ENCODE results near the gene KRTAP4-7. TPM values are rescaled to one million over a fixed set of nuclear protein-coding genes. Genes with fewer than 3 reads are reported as not detected.

The KRTAP4-7 gene
- total RNA-seq, 2 donors from 2014 or later = not detected

DNA sequence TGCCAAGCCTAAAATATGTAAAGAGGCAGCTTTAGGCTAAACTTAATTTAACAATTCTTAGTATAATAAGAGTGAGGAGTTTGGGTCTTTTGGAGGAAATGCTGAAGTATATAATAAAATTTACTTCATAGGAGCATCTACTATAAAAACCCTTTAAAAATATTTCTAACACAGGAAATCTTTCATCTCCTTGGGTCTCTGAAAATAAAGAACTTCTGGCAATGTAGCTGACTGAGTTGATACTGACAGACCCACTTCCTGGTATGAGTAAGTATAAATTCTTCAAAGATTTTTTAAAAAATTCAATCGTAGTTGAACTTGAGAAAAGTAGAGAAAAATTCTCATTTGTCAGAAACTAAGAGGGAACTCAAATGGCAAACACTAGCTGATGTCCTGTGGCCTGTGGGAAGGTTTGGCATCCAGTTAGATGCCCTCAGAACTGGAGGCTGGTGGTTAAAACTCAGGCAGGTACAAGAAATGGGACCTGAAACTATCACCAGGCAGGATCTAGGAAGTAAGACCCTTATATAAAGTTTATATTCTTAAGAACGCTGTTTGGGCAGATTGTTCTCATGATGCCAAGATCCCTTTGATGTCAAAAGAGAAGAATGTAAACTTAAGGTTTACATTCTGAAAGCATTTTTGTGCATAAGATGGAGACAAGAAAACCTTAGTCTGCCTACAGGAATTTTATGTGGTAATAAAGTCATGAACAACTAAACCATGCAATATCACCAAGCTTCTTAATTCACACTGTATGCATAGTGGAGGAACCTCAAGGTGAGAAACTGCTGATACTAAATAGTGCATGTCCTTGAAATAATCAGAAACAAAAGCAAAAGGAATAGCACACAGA, 50.2 kb downstream of the KRTAP4-7 start:
- no peaks in the 10 kb centered on the region for H3K36me3 ChIP-seq
- no peaks in the 10 kb centered on the region for H3K4me1 ChIP-seq
- no peak overlapping the region for H3K4me3 ChIP-seq
- TF ChIP-seq, protein P1, sequence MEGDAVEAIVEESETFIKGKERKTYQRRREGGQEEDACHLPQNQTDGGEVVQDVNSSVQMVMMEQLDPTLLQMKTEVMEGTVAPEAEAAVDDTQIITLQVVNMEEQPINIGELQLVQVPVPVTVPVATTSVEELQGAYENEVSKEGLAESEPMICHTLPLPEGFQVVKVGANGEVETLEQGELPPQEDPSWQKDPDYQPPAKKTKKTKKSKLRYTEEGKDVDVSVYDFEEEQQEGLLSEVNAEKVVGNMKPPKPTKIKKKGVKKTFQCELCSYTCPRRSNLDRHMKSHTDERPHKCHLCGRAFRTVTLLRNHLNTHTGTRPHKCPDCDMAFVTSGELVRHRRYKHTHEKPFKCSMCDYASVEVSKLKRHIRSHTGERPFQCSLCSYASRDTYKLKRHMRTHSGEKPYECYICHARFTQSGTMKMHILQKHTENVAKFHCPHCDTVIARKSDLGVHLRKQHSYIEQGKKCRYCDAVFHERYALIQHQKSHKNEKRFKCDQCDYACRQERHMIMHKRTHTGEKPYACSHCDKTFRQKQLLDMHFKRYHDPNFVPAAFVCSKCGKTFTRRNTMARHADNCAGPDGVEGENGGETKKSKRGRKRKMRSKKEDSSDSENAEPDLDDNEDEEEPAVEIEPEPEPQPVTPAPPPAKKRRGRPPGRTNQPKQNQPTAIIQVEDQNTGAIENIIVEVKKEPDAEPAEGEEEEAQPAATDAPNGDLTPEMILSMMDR (IDR thresholded peaks at IDR 0.05) = no peak
- H3K27me3 ChIP-seq = no peaks in the 10 kb centered on the region
- no peaks in the 10 kb centered on the region for H3K9me3 ChIP-seq
- DNase-seq (ENCODE audit: low spot score) = no peak
- H3K27ac ChIP-seq = no peak overlapping the region

Other genes starting within 250 kb of the KRTAP4-7 start
- gene KRT12, start 216.9 kb upstream of the KRTAP4-7 start, total RNA-seq = not detected
- gene KRT20, start 198.9 kb upstream of the KRTAP4-7 start, total RNA-seq = not detected
- not detected for gene KRT23, start 146.5 kb upstream of the KRTAP4-7 start, total RNA-seq
- gene KRT39, start 117.2 kb upstream of the KRTAP4-7 start, total RNA-seq = not detected
- not detected for gene KRT40, start 99.8 kb upstream of the KRTAP4-7 start, total RNA-seq
- gene KRTAP3-3, start 90.0 kb upstream of the KRTAP4-7 start, total RNA-seq = not detected
- not detected for gene KRTAP3-2, start 84.2 kb upstream of the KRTAP4-7 start, total RNA-seq
- gene KRTAP3-1, start 75.0 kb upstream of the KRTAP4-7 start, total RNA-seq = not detected
- gene KRTAP1-5, start 56.9 kb upstream of the KRTAP4-7 start, total RNA-seq = not detected
- not detected for gene KRTAP1-4, start 54.0 kb upstream of the KRTAP4-7 start, total RNA-seq
- gene KRTAP1-3, start 49.3 kb upstream of the KRTAP4-7 start, total RNA-seq = under 1 TPM in 1 of 2 donors, not detected in 1; 0.39 TPM
- gene KRTAP1-1, start 42.7 kb upstream of the KRTAP4-7 start, total RNA-seq = not detected
- gene KRTAP2-1, start 36.8 kb upstream of the KRTAP4-7 start, total RNA-seq = not detected
- not detected for gene KRTAP2-2, start 28.9 kb upstream of the KRTAP4-7 start, total RNA-seq
- gene KRTAP2-3, start 24.0 kb upstream of the KRTAP4-7 start, total RNA-seq = not detected
- not detected for gene KRTAP2-4, start 18.3 kb upstream of the KRTAP4-7 start, total RNA-seq
- not detected for gene KRTAP4-8, start 14.0 kb downstream of the KRTAP4-7 start, total RNA-seq
- not detected for gene KRTAP4-16, start 18.1 kb downstream of the KRTAP4-7 start, total RNA-seq
- gene KRTAP4-9, start 21.2 kb downstream of the KRTAP4-7 start, total RNA-seq = not detected
- not detected for gene KRTAP4-11, start 34.2 kb downstream of the KRTAP4-7 start, total RNA-seq
- gene KRTAP4-12, start 40.0 kb downstream of the KRTAP4-7 start, total RNA-seq = not detected
- not detected for gene KRTAP4-6, start 56.4 kb downstream of the KRTAP4-7 start, total RNA-seq
- gene KRTAP4-5, start 65.7 kb downstream of the KRTAP4-7 start, total RNA-seq = not detected
- gene KRTAP4-4, start 76.6 kb downstream of the KRTAP4-7 start, total RNA-seq = not detected
- gene KRTAP4-3, start 84.1 kb downstream of the KRTAP4-7 start, total RNA-seq = not detected
- gene KRTAP4-2, start 94.1 kb downstream of the KRTAP4-7 start, total RNA-seq = not detected
- not detected for gene KRTAP4-1, start 100.8 kb downstream of the KRTAP4-7 start, total RNA-seq
- not detected for gene KRTAP9-1, start 105.7 kb downstream of the KRTAP4-7 start, total RNA-seq
- not detected for gene KRTAP9-2, start 142.5 kb downstream of the KRTAP4-7 start, total RNA-seq
- not detected for gene KRTAP9-3, start 148.3 kb downstream of the KRTAP4-7 start, total RNA-seq
- gene KRTAP9-8, start 153.8 kb downstream of the KRTAP4-7 start, total RNA-seq = not detected
- not detected for gene KRTAP9-4, start 165.5 kb downstream of the KRTAP4-7 start, total RNA-seq
- not detected for gene KRTAP9-9, start 171.2 kb downstream of the KRTAP4-7 start, total RNA-seq
- gene KRTAP9-6, start 181.2 kb downstream of the KRTAP4-7 start, total RNA-seq = not detected
- gene KRTAP9-7, start 191.5 kb downstream of the KRTAP4-7 start, total RNA-seq = not detected
- not detected for gene KRTAP29-1, start 218.7 kb downstream of the KRTAP4-7 start, total RNA-seq
- not detected for gene KRTAP16-1, start 225.2 kb downstream of the KRTAP4-7 start, total RNA-seq
- not detected for gene KRTAP17-1, start 231.6 kb downstream of the KRTAP4-7 start, total RNA-seq